ENCODE data around the gene NDUFAF2.
"Not testable (repeated sequence)": the region's sequence is repeated elsewhere in the genome, so short reads cannot be mapped to it uniquely, and the experiment has no call there.

The NDUFAF2 gene, protein sequence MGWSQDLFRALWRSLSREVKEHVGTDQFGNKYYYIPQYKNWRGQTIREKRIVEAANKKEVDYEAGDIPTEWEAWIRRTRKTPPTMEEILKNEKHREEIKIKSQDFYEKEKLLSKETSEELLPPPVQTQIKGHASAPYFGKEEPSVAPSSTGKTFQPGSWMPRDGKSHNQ

DNA sequence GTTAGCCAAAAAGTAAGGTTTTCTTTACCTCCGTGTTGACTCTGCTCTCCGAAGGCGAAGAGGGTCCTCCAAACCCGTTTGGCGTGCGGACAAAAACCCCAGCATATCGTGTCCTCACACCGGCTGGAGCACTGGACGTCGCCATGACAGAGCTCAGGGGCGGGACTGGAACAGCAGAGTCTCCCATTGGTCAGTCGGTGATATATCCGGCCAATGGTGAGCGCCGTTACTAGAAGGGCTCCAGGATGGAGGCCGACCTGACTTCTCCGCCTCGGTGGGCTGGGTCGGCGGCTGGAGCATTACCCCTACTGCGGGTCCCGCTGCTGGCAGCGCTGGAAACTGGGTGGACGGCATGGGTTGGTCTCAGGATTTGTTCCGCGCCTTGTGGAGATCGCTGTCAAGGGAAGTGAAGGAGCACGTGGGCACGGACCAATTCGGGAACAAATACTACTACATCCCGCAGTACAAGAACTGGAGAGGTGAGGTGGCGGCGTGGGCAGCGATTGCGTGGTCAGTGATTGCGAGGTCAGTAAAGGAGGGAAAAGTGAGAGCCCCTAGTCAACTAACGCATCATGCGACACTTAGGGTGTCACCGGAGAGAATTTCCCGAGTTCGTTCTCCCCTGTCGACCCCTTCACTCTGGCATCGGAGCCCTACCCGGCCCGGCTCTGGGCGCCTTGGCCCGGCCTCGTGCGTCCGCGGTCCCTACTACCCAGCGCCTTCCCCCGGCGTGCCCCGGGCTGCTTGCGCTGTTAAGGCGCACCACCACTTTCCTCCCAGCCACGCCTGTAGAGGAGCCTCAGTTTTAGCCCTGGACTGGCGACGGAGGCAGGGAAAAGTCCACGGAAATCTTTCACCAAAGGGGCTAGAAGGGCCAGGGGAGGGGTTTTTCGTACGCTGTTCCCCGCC lies at the start of gene NDUFAF2, which contains the start of gene ERCC8:
TSS of gene NDUFAF2 (plus strand) at position 302 of the 909 bp plus-strand sequence. CDS start at position 353, 51 bp downstream.
TSS of gene ERCC8 (minus strand) at position 167 of the 909 bp plus-strand sequence. CDS start at position 105, 62 bp downstream.
- peak; percentile 98 for DNase-seq (ENCODE audit: low spot score)

DNA sequence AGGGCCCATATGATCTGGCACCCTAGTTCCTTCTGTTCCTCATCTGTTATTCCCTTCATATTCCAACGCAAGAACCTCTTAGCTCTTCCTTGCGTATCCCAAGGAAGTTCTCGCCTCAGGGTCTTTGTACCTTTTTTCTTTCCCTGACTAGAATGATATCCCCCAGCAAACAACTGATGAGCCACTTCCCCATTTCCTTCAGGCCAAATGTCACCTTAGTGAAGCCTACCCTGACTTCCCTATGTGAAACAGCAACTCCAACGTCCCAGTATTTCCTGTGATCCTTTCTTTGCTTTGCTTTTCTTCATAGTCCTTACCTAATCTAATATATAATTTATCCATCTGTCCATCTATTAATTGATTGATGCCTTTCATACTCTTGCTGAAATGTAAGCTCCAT lies 48.0 kb upstream of the NDUFAF2 start:
- DNase-seq (ENCODE audit: low spot score) = no peak

DNA sequence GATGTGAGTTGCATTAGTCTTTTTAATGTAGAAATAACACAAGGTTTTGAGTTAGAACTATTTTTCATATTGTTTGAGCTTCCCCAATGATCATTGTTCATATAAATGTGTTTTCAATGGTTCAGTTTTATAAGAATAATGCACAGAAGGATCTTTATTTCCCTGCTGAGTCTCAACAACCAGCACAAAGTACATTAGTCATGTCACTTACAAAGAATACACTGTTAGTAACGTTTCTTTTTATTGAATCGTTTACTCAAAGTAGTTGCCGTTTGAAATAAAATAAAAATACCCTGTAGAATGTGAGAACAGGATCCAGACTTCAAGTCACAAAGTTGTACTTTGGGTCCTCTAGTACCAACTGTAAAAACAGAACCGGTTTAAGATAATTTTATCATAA lies 41.6 kb upstream of the NDUFAF2 start:
- no peak for DNase-seq (ENCODE audit: low spot score)

DNA sequence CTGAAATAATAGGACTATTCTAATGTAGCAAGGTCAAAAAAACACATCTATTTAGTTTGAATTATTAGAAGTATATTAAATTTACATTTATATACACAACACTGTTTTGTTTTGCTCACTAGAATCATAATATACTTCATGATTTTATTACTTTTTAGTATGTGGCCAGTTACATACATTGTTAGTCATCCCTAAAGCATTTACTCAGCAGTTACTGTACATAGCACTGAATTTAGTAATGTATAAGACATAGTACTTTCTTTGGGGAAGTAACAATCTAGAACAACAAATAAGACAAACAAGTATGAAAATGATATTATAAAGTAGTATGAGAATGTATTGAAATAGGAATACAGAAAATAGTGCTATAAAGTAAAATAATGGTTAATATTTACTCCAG lies 28.4 kb upstream of the NDUFAF2 start:
- DNase-seq (ENCODE audit: low spot score) = no peak

DNA sequence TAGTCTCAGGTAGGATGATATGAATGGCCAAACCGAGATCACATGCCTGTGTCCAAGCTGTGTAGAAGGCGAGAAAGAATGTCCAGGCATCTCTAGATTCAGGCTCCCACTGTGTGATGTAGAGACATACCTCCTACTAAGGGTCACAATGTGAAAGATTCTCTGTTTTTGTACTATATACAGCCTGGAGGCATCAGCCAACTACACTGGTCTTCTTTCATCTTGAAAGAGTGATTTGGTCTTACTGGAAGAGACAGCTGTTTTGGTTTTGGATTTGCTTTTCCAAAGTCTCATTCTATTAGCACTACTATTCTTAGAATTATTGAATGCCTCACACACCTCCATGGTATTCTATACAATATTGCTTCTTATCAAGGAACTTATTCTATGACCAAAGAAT lies 26.5 kb upstream of the NDUFAF2 start:
- DNase-seq (ENCODE audit: low spot score) = no peak

DNA sequence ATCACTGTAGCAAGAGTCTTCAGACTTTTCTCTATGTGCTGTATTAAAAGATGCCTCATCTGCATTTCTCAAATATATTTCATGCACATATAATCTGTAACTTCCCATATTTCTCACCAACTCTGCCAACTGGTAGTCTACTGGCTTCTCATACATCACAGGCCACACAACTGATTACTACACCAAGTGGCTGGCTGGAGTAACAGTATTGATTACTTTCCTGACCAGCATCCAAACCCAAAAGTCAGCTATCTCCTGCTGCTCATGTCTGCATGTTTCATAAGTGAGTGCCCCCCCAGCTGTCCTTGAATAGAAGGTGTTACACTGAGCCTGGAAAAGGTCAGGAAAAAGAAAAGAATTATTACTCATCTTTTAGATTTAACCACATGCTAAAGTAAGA lies 17.6 kb upstream of the NDUFAF2 start:
- no peak for DNase-seq (ENCODE audit: low spot score)

DNA sequence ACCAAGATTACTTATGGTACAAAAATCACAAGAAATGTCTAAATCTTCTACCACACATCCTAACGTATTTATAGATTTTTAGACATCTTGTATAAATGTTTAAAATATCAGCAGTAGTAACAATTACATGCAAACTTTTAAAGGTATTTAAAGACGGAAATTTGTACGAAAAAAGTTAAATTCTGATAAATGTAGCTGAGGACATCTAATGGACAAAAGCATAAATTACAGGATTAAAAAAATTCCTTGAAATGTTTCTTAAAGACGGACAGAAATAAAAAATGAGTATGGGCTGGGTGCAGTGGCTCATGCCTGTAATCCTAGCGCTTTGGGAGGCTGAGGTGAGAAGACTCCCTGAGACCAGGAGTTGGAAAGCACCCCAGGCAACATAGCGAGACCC lies 16.0 kb upstream of the NDUFAF2 start:
- DNase-seq (ENCODE audit: low spot score) = no peak

DNA sequence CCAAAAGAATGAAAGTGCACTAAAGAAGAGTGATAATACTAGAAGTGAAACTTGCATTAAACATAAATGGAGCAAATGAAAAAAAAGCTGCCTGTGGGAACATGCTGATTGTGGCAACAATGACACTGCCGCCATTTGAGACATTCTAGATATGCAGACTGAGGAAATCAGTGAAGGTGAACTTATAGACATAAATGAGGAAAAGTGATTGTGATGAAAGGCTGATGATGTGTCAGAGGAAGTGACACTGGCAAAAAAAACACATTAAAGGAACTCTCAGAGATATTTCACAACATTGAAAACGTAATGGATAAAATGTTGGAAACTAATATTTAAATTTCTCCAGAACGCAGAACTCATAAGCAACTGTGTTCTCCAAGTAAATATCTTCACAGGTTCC lies 1.4 kb upstream of the NDUFAF2 start:
- no peak for DNase-seq (ENCODE audit: low spot score)

DNA sequence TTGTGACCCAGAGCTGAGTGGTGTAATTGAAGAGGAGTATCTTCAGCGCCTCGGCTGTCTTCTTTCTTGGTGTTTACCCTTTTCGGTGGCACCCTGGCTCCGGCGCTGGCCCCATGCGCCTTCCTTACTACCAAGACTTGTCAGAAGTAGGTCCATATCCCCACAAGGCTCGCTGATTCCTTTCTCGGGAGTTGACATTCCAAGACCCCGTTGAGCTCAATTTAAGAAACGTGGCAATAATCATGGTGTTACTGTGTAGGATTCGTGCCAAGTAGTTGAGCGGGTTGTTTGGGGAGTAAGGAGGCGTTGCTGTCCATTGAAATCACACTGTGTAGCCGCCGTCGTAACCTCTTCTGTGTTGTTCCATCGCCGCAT lies 795 bp downstream of the NDUFAF2 start:
- DNase-seq (ENCODE audit: low spot score) = peak; percentile 54

DNA sequence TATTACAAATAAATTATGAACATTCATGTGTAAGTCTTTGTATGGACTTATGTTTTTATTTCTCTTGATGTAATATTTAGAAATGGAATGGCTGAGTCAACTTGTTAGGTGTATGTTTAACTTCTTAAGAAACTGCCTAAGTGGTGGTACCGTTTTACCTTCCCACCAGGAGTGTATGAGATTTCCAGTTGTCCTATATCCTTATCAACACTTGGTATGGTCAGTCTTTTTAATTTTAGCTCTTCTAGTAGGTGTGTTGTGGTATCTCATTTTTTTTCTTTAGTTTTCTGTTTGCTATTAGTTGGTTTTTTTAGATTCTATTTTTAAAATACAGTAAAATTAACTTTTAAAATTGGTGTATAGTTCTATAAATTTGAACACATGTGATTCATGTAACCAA lies 3.7 kb downstream of the NDUFAF2 start:
- no peak for DNase-seq (ENCODE audit: low spot score)

DNA sequence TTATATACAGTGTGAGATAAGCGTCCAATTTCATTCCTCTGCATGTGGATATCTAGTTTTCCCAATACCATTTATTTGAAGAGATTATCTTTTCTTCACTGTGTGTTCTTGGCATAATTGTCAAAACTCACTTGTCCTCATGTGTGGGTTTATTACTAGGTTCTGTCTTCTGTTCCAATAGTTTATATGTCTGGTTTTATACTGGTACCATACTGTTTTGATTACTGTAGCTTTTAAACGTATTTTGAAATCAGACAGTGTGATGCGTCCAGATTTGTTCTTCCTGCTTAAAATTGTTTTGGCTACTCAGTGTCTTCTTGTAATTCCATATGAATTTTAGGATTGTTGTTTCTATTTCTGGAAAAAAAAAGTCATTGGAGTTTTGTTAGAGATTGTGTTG lies 10.2 kb downstream of the NDUFAF2 start:
- no peak for DNase-seq (ENCODE audit: low spot score)

DNA sequence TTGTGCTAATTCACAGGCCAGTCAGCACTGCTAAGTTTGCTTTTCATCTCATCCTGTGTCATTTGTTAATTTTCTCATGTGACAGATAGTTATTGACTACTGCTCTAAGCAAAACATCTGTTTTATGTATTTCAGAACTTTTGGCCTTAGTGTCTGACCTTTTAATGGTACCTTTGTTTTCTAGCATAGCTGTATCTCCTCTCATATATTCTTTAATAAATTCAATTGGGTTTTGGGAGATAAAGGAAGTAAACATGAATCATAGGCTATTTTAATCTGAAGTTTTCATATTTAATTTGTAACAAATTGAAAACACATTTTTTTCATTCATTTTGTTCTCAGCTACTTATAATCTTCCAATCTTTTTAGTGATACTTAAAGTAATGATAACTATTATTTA lies 13.1 kb downstream of the NDUFAF2 start:
- no peak for DNase-seq (ENCODE audit: low spot score)

DNA sequence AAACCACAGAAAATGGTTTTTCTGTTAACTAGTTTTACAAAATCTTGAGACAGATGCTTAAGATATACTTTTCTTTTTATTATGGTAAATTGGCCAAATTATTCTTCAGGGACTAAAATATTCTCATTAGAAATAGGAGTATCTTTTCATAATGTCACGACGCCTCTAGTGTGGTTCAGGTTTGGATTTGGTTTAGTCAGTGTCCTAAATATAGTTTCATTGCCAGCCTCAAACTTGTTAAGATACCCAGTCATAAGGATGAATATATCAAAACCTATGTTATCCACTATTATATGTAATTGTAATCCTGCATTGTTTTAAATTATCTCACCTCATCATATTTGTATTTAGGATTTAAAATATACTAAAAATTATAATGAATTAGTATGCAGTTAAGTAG lies 13.7 kb downstream of the NDUFAF2 start:
- DNase-seq (ENCODE audit: low spot score) = no peak

DNA sequence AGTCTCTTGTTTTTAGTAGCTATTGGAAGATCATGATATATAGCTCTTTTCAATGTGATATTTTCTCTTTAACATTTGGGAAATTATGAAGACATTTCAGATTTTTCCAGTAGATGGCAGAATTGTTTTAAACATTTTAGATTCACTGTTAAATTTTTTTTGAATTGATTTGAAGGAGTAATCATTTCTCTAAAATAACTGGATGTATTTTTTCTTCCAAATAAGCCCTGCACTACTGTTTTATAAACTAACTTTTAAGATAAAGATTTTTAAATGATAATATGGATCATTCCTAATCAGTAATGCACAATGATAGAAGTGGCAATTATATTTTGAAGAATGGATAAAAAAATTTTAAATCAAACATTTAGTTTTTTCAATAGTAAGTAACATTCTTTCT lies 14.2 kb downstream of the NDUFAF2 start:
- DNase-seq (ENCODE audit: low spot score) = peak; percentile 11

DNA sequence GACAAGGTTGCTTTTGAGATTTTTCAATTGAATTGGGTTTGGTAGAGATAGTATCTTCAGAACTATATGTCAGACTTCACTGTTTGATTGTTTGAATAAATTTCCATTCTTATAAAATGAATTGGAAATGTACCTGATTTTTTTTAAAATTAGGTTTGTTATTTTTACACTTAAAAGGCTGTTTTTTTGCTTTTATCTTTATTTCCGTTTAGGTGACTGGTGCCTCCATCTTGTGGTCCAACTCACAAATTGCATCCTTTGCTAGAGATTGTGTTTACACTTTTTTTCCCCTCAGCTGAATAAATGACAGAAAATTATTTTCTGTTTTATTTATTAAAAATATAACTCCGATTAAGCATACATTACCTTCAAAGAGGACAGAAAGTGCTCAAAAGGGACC lies 15.6 kb downstream of the NDUFAF2 start:
- peak; percentile 15 for DNase-seq (ENCODE audit: low spot score)

DNA sequence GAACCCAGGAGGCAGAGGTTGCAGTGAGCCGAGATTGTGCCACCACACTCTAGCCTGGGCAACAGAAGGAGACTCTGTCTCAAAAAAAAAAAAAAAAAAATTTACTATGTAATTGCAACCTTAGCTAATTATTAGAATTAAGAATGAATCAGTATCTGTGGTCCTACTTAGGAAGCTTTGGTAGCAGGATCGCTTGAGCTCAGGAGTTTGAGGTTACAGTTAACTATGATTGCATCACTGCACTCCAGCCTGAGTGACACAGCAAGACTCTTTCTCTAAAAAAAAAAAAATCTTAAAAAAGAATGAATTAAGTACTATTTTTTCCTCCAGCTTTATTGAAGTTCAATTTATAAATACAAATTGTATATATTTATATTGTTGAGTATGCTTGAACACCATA lies 16.7 kb downstream of the NDUFAF2 start:
- no peak for DNase-seq (ENCODE audit: low spot score)

DNA sequence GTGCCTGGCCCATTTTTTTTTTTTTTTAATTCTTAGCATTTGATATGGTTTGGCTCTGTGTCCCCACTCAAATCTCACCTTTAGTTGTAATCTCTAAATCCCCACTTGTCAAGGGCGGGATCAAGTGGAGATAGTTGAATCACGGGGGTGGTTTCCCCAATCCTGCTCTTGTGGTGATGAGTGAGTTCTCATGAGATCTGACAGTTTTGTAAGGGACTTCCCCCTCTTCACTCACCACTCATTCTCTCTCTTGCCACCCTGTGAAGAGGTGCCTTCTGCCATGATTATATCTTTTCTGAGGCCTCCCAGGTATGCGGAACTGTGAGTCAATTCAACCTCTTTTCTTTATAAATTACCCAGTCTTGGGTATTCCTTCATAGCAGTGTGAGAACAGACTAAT lies 27.2 kb downstream of the NDUFAF2 start:
- DNase-seq (ENCODE audit: low spot score) = no peak

DNA sequence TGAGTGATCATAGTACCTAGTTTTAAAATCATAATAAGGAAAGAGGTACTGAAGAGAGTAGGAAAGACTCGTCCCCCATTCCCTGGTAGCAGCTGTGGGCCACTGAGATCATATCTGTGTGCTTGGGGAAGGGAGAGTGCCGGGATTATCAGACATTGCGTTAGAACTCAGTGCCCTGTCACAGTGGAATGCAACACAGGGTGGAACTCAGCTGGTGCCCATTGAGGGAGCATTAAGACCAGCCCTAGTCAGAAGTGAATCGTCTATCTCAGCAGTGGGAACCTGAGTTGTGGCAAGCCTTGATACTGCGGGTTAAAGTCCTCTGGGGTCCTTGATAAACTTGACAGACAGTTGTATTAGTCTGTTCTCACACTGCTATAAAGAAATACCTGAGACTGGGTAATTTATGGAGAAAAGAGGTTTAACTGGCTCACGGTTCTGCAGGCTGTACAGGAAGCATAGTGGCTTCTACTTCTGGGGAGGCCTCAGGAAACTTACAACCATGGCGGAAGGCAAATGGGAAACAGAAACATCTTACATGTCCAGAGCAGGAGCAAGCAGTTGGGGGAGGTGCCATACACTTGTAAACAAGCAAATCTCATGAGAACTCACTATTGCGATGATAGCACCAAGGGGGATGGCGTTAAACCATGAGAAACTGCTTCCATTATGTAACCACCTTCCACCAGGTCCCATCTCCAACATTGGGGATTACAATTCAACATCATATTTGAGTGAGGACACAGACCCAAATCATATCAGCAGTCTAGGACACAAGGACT lies 33.1 kb downstream of the NDUFAF2 start:
- DNase-seq (ENCODE audit: low spot score) = no peak

DNA sequence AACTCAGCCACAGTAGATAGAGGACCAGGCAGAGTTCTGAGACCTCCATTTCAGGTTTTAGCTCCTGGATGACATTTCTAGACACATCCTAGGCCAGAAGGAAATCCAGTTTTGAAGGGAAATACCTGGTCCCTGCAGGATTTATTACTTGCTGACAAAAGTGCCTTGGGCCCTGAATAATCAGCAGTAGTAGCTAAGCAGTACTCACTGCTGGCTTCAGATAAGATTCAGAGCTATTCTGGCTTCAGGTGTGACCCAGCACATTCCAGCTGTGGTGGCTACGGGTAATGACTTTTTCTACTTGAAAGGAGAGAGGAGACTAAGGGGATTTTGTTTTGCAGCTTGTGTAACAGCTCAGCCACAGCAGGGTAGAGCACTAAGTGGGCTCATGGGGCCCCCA lies 34.0 kb downstream of the NDUFAF2 start:
- DNase-seq (ENCODE audit: low spot score) = no peak

DNA sequence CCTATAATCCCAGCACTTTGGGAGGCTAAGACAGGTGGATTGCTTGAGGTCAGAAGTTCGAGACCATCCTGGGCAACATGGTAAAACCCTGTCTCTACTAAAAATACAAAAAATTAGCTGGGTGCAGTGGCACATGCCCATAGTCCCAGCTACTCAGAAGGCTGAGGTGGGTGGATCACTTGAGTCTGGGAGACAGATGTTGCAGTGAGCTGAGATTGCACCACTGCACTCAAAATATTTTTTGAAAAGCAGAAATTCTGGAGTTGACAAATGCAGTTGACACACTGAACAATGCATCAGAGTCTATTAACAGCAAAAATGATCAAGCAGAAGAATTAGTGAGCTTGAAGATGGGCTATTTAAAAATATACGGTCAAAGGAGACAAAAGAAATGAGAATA lies 35.5 kb downstream of the NDUFAF2 start:
- no peak for DNase-seq (ENCODE audit: low spot score)

DNA sequence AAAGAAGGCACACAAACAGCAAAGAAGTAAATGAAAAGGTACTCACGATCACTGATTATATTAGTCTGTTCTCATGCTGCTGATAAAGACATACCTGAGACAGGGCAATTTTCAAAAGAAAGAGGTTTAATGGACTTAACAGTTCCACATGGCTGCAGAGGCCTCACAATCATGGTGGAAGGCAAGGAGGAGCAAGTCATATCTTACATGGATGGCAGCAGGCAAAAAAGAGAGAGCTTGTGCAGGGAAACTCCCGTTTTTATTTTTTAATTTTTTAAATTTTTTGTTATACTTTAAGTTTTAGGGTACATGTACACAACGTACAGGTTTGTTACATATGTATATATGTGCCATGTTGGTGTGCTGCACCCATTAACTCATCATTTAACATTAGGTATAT lies 37.1 kb downstream of the NDUFAF2 start:
- DNase-seq (ENCODE audit: low spot score) = not testable (repeated sequence)

DNA sequence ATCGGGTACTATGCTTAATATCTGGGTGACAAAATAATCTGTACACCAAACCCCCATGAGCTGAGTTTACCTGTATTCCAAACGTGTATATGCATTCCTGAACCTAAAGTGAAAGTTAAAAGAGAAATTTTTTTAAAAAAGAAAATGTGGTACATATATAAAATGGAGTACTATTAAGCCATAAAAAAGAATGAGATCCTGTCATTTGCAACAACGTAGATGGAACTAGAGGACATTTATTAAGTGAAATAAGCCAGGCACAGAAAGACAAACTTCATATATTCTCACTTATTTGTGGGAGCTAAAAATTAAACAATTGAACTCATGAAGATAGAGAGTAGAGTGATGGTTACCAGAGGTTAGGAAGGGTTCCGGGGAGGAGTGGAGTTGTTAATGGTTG lies 44.8 kb downstream of the NDUFAF2 start:
- no peak for DNase-seq (ENCODE audit: low spot score)

DNA sequence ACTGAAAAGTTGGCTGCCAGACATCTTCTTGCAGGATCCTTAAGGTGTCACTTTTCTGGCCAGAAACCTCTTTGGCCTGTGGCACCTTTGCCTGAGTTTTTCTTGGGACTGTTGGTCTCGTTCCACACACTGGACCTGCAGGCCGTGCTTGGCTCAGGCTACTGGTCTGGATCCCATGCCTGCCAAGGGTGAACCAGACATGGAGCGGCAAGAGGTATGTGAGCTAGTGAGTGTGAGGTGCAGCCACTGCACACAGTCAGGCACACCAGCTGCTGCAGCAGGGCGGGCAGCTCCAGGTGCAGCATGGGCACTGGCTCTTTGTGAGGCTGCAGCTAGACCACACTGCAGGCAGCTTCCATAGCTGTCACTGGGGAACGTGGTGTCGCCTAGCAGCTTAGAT lies 47.9 kb downstream of the NDUFAF2 start:
- no peak for DNase-seq (ENCODE audit: low spot score)

All from AG08395 (cell line).